Transverse colon (tissue), 4 donors: Measurements from ENCODE around the gene ZNF362. TPM values are rescaled to one million over a fixed set of nuclear protein-coding genes. Genes with fewer than 3 reads are reported as not detected.

Experiments used
- DNase-seq: peaks from one replicate; pipeline ENCODE4 v3.0.0-alpha.2; 2019
- H3K27ac ChIP-seq, 4 donors: fragments of 200-600 bp; sonication (generic); 2 replicates each; pipeline ENCODE4 v1.5.1; 2016 to 2018; ENCODE audit warnings: inconsistent platforms in 4 of 4
- H3K27me3 ChIP-seq: fragments of 200-600 bp; sonication (generic); 2 replicates; pipeline ENCODE4 v1.5.1; 2017; ENCODE audit warnings: inconsistent platforms
- H3K36me3 ChIP-seq, 4 donors: fragments of 200-600 bp; sonication (generic); 2 replicates each; pipeline ENCODE4 v1.5.1; 2017 to 2019; ENCODE audit warnings: inconsistent platforms in 4 of 4
- H3K4me1 ChIP-seq, 4 donors: fragments of 200-600 bp; sonication (generic); 2 replicates each; pipeline ENCODE4 v1.5.1; 2017 to 2020; ENCODE audit warnings: inconsistent platforms in 4 of 4
- H3K4me3 ChIP-seq, 4 donors: fragments of 200-600 bp; sonication (generic); 1 replicate in 1 of 4; 2 replicates in 3 of 4; pipeline versions ENCODE4 v1.5.1 to v1.6.1; 2017 to 2019; ENCODE audit warnings: inconsistent platforms in 4 of 4
- H3K9me3 ChIP-seq, 2 donors: fragments of 200-600 bp; sonication (generic); 2 replicates each; pipeline ENCODE4 v1.5.1; 2017 to 2019; ENCODE audit warnings: inconsistent platforms in 2 of 2
- EP300 ChIP-seq: sonication (generic); formaldehyde crosslinking; IDR thresholded peaks from one replicate; pipeline ENCODE4 v1.6.1; 2017; ENCODE audit warnings: antibody characterized with exemption, low read depth
- POLR2A ChIP-seq: fragments of 450-650 bp; IDR thresholded peaks from one replicate; pipeline ENCODE4 v1.6.1; 2016; ENCODE audit warnings: antibody characterized with exemption, mild to moderate bottlenecking, moderate library complexity
- POLR2AphosphoS5 ChIP-seq, 3 donors: sonication (generic); formaldehyde crosslinking; IDR thresholded peaks; one replicate each; pipeline ENCODE4 v1.6.1; 2016; ENCODE audit warnings: antibody characterized with exemption in 3 of 3
- WGBS, 2 donors: methylation state at CpG; one replicate each; pipeline ENCODE4 v1.1.5; 2018; ENCODE audit warnings: low coverage in 1 of 2; 5-methylcytosine and 5-hydroxymethylcytosine counted together
- in situ Hi-C, 4 donors: fragments of 200-750 bp; cut with MboI; loops; one replicate each; pipeline versions ENCODE4 v1.15.0 to v1.15.1; 2017; ENCODE audit warnings: low sequenced_read_pairs in 3 of 4, low pct_ligation_motif_present in 1 of 4, low pct_unique_long_range_greater_than_20kb in 1 of 4
- intact Hi-C: fragments of 100-400 bp; cut with DNase I; formaldehyde crosslinking; loops from one replicate; pipeline ENCODE4 v1.15.1; 2023; ENCODE audit warnings: low total_unique reads
- total RNA-seq, 4 donors: library from RNA; depleted of rRNA; stranded (reverse); fragments of >200 nt; gene quantifications; one replicate each; pipeline ENCODE4 v1.1.0, GENCODE V29; 2016
- TF ChIP-seq, protein P1 (sequence below), 5 experiments: fragments of 200-600 bp in 3 of 5; fragments of 450-650 bp in 2 of 5; sonication (generic) in 3 of 5; IDR thresholded peaks; 1 replicate in 2 of 5; 2 replicates in 3 of 5; pipeline ENCODE4 v1.5.1; 2016 to 2017; ENCODE audit warnings: antibody characterized with exemption in 5 of 5, inconsistent platforms in 3 of 5, mild to moderate bottlenecking in 2 of 5, moderate library complexity in 1 of 5

ZNF362 gene
- total RNA-seq, 4 donors from 2014 or later = 7.9 to 121 (median 12.1) TPM

DNA sequence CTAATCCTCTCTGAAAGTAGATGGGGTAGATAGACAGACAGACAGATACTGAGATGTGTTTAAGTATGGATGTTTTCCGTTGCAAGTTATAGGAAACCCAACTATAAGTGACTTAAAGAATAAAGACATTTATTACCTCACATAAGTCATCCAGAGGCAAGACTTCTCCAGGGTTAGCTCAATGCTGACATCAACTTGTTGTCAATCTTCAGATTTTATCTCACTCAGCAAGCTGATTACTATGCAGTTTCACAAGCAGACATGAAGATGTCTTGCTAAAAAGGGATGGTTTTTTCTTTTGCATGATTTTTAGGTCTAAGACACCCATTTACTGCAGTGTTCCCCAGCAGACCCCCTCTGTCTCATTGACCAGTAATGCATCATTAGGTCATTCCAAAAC, 30.7 kb upstream of the ZNF362 start:
- no peaks in the 10 kb centered on the region for H3K4me1 ChIP-seq
- H3K27me3 ChIP-seq = no peaks in the 10 kb centered on the region
- no peak for DNase-seq
- no peak overlapping the region for H3K27ac ChIP-seq
- no peaks in the 10 kb centered on the region for H3K36me3 ChIP-seq
- peaks cover 0 to 6% of the 10 kb centered on the region in 2 donors for H3K9me3 ChIP-seq
- 75 to 100% methylated on average over 1 of the region's 1 CpG for WGBS, 2 donors
- intact Hi-C loops (no loop called here), in situ Hi-C loops (no loop called here)
- no peak overlapping the region for H3K4me3 ChIP-seq
- TF ChIP-seq, protein P1, sequence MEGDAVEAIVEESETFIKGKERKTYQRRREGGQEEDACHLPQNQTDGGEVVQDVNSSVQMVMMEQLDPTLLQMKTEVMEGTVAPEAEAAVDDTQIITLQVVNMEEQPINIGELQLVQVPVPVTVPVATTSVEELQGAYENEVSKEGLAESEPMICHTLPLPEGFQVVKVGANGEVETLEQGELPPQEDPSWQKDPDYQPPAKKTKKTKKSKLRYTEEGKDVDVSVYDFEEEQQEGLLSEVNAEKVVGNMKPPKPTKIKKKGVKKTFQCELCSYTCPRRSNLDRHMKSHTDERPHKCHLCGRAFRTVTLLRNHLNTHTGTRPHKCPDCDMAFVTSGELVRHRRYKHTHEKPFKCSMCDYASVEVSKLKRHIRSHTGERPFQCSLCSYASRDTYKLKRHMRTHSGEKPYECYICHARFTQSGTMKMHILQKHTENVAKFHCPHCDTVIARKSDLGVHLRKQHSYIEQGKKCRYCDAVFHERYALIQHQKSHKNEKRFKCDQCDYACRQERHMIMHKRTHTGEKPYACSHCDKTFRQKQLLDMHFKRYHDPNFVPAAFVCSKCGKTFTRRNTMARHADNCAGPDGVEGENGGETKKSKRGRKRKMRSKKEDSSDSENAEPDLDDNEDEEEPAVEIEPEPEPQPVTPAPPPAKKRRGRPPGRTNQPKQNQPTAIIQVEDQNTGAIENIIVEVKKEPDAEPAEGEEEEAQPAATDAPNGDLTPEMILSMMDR (IDR thresholded peaks at IDR 0.05) = no peak
- TF ChIP-seq EP300 (no peak), POLR2AphosphoS5 (IDR thresholded peaks at IDR 0.05) (no peak), POLR2A (no peak)

DNA sequence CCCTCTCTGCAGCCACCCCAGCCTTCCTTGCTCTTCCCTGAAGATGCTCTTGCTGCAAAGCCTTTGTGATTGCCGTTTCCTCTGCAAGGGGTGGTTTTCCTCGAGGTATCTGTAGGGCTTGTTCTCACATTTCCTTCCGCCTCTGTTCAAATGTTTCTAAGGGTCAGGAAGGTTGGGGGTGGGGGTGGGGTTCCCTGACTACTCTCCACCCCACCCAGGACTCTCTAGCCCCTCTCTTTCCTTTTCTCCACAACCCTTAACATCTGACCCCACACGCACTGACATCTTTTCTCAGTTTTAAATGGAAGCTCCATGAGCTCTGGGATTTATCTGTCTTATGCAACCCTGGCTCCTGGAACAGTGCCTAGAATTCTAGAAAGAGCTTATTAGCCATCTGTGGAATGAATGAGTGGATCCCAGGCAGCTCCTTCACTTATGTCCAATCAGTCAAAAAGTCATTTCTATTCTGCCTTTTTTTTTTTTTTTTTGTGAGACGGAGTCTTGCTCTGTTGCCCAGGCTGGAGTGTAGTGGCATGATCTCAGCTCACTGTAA, 27.3 kb upstream of the ZNF362 start:
- H3K4me3 ChIP-seq = no peak overlapping the region
- peaks cover 0 to 5% of the 10 kb centered on the region in 2 donors for H3K9me3 ChIP-seq
- in situ Hi-C loops = no loop called here
- intact Hi-C loops = no loop called here
- TF ChIP-seq POLR2A (no peak), POLR2AphosphoS5 (IDR thresholded peaks at IDR 0.05) (no peak), EP300 (no peak)
- TF ChIP-seq, protein P1 (IDR thresholded peaks at IDR 0.05) = no peak
- WGBS, 2 donors = 36 to 60% methylated on average over 1 to 5 of the region's 5 CpGs
- no peaks in the 10 kb centered on the region for H3K4me1 ChIP-seq
- H3K27ac ChIP-seq = no peak overlapping the region
- H3K36me3 ChIP-seq = no peaks in the 10 kb centered on the region
- no peaks in the 10 kb centered on the region for H3K27me3 ChIP-seq
- no peak for DNase-seq

DNA sequence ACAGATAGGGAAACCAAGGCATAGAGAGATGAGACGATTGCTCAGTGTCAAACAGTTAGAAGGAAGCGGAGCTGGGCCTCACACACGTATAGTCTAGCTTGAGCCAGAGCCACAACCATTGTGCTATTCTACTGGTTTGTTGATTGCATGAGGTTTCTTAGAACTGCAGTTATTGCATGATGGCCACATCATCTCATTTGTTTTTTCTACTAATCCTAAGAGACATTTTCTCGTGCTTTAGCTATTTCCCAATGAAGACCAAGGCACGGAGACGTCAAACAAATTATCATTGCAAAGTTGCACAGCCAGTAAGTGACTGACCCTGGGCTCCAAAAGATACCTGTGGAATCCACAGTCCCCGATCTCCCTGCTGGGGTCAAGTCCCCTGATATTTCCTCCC, 25.1 kb upstream of the ZNF362 start:
- 79 to 91% methylated on average over 3 to 7 of the region's 7 CpGs for WGBS, 2 donors
- Histone ChIP-seq H3K27ac (no peak overlapping the region), H3K4me3 (no peak overlapping the region), H3K9me3 (no peaks in the 10 kb centered on the region), H3K27me3 (no peaks in the 10 kb centered on the region), H3K4me1 (no peaks in the 10 kb centered on the region), H3K36me3 (no peaks in the 10 kb centered on the region)
- no peak for DNase-seq
- TF ChIP-seq POLR2A (no peak), POLR2AphosphoS5 (IDR thresholded peaks at IDR 0.05) (no peak), EP300 (no peak)
- TF ChIP-seq, protein P1 (IDR thresholded peaks at IDR 0.05) = no peak
- intact Hi-C loops = no loop called here
- in situ Hi-C loops = no loop called here

DNA sequence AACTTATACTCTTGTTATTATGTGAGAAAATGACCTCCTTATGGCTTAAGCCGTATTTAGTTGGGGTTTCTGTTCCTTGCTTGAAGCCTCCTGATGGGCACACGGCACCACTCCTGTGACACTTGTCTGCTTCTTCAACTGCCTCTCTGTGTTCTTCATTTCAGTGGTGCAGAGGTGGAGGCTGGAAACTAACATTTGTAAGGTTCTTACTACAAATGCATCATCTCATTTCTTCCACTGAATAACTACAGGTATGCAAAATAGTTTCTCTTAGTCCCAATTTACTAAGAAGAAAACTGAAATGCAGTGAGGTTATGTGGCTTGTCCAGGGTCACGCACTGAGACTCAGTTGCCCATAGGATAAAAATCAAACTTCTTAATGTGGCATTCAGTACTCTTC, 23.6 kb upstream of the ZNF362 start:
- in situ Hi-C loops (no loop called here), intact Hi-C loops (no loop called here)
- no peaks in the 10 kb centered on the region for H3K27me3 ChIP-seq
- TF ChIP-seq POLR2A (no peak), EP300 (no peak), POLR2AphosphoS5 (IDR thresholded peaks at IDR 0.05) (no peak)
- TF ChIP-seq, protein P1 (IDR thresholded peaks at IDR 0.05) = no peak
- no peaks in the 10 kb centered on the region for H3K9me3 ChIP-seq
- WGBS, 2 donors = 87 to 90% methylated on average over 3 of the region's 3 CpGs
- H3K27ac ChIP-seq = no peak overlapping the region
- H3K4me3 ChIP-seq = no peak overlapping the region
- no peak for DNase-seq
- no peaks in the 10 kb centered on the region for H3K4me1 ChIP-seq
- H3K36me3 ChIP-seq = no peaks in the 10 kb centered on the region
